ENCODE measurements around the gene SEPSECS. TPM values are rescaled to one million over a fixed set of nuclear protein-coding genes. Genes with fewer than 3 reads are reported as not detected.

The SEPSECS gene
- total and polyA plus RNA-seq, 8 donors = 0.29 to 33.0 (median 3.7) TPM

GRCh38 chr4:25171201-25171865 lies 11.1 kb upstream of the SEPSECS start:
- intact Hi-C loops (cut with DNase I; ENCODE audit: low total_unique reads) = no loop called here
- TF ChIP-seq EP300 (IDR thresholded peaks at IDR 0.05) = no peak
- no peak for TF ChIP-seq CTCF (IDR thresholded peaks at IDR 0.05)
- TF ChIP-seq POLR2AphosphoS5 (IDR thresholded peaks at IDR 0.05) = no peak
- no peak for TF ChIP-seq POLR2A (IDR thresholded peaks at IDR 0.05)
- WGBS, 5 donors = 88 to 96% (median 92%) methylated on average over 11 of the region's 11 CpGs
- Histone ChIP-seq H3K27ac (no peak overlapping the region), H3K36me3 (peaks cover 0 to 6% (median 4%) of the 10 kb centered on the region in 4 donors), H3K4me3 (no peak overlapping the region), H3K27me3 (no peaks in the 10 kb centered on the region), H3K4me1 (peaks cover 0 to 18% (median 0%) of the 10 kb centered on the region in 4 donors), H3K9me3 (no peaks in the 10 kb centered on the region)
- DNase-seq = no peak

GRCh38 chr4:25169446-25169845 lies 9.2 kb upstream of the SEPSECS start:
- Histone ChIP-seq H3K27ac (no peak overlapping the region), H3K27me3 (no peaks in the 10 kb centered on the region), H3K36me3 (peaks cover 0 to 11% (median 5%) of the 10 kb centered on the region in 4 donors), H3K4me1 (peaks cover 0 to 17% (median 0%) of the 10 kb centered on the region in 4 donors), H3K9me3 (no peaks in the 10 kb centered on the region), H3K4me3 (no peak overlapping the region)
- TF ChIP-seq CTCF (IDR thresholded peaks at IDR 0.05) (no peak), POLR2AphosphoS5 (IDR thresholded peaks at IDR 0.05) (no peak), EP300 (IDR thresholded peaks at IDR 0.05) (no peak), POLR2A (IDR thresholded peaks at IDR 0.05) (no peak)
- DNase-seq = no peak
- intact Hi-C loops (cut with DNase I; ENCODE audit: low total_unique reads) = no loop called here

DNA sequence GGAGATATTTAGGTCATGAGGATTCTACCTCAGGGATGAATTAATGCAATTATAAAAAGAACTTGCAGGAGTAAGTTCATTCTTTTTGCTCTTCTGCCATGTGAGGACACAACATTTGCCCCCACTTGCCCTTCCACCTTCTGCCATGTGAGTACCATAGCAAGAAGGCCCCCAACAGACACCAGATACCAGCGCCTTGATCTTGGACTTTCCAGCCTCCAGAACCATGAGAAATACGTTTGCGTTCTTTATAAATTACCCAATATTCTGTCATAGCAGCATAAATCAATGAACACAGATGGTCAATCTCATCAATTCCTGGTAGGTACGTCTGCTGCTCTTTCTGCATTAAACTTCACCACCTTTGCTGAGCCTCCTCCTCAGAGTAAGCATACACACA lies 5.7 kb upstream of the SEPSECS start:
- no peak overlapping the region for H3K27ac ChIP-seq
- peaks cover 0 to 10% (median 5%) of the 10 kb centered on the region in 4 donors for H3K36me3 ChIP-seq
- intact Hi-C loops (cut with DNase I; ENCODE audit: low total_unique reads) = no loop called here
- TF ChIP-seq POLR2A (IDR thresholded peaks at IDR 0.05) = no peak
- no peak for TF ChIP-seq CTCF (IDR thresholded peaks at IDR 0.05)
- TF ChIP-seq EP300 (IDR thresholded peaks at IDR 0.05) = no peak
- no peak for TF ChIP-seq POLR2AphosphoS5 (IDR thresholded peaks at IDR 0.05)
- H3K4me3 ChIP-seq = no peak overlapping the region
- no peak for DNase-seq
- peaks cover 13 to 19% (median 16%) of the 10 kb centered on the region in 4 donors for H3K4me1 ChIP-seq
- no peaks in the 10 kb centered on the region for H3K27me3 ChIP-seq
- WGBS, 5 donors = 92 to 99% (median 97%) methylated on average over 4 of the region's 4 CpGs
- H3K9me3 ChIP-seq = no peaks in the 10 kb centered on the region

GRCh38 chr4:25163196-25163595 lies 2.9 kb upstream of the SEPSECS start:
- TF ChIP-seq EP300 (IDR thresholded peaks at IDR 0.05) = no peak
- TF ChIP-seq CTCF (IDR thresholded peaks at IDR 0.05) = no peak
- TF ChIP-seq POLR2AphosphoS5 (IDR thresholded peaks at IDR 0.05) = no peak
- TF ChIP-seq POLR2A (IDR thresholded peaks at IDR 0.05) = no peak
- no peak for DNase-seq
- Histone ChIP-seq H3K27ac (no peak overlapping the region), H3K4me3 (no peak overlapping the region), H3K27me3 (no peaks in the 10 kb centered on the region), H3K36me3 (peaks cover 0 to 10% (median 3%) of the 10 kb centered on the region in 4 donors), H3K4me1 (peaks cover 13 to 36% (median 26%) of the 10 kb centered on the region in 4 donors), H3K9me3 (no peaks in the 10 kb centered on the region)
- intact Hi-C loops (cut with DNase I; ENCODE audit: low total_unique reads) = no loop called here
- 86 to 100% (median 91%) methylated on average over 1 of the region's 1 CpG for WGBS, 5 donors

Data from stomach (tissue), 9 donors.